Small intestine (tissue), 7 donors: ENCODE results near the gene SCARF2. TPM values are rescaled to one million over a fixed set of nuclear protein-coding genes. Genes with fewer than 3 reads are reported as not detected.

ENCODE experiments used
- DNase-seq, 2 donors: peaks; one replicate each; pipeline versions ENCODE4 v3.0.0 to v3.0.0-alpha.2; 2013
- FAIRE-seq: peaks from 2 replicates; lab custom pipeline; 2012; peaks lifted over from hg19 to GRCh38; lab: Jason Lieb, UNC
- H3K27ac ChIP-seq, 3 donors: one replicate each; pipeline ENCODE4 v1.5.1; 2013; ENCODE audit warnings: low read length in 2 of 3, mild to moderate bottlenecking in 2 of 3, control low read depth in 1 of 3, inconsistent platforms in 1 of 3, low read depth in 1 of 3, moderate library complexity in 1 of 3
- H3K27me3 ChIP-seq, 3 donors: one replicate each; pipeline ENCODE4 v1.6.1; 2013; ENCODE audit warnings: low read length in 3 of 3, inconsistent platforms in 1 of 3; ENCODE audit not compliant: control insufficient read depth in 3 of 3, insufficient read depth in 3 of 3
- H3K36me3 ChIP-seq, 3 donors: one replicate each; pipeline ENCODE4 v1.6.1; 2013; ENCODE audit warnings: low read length in 3 of 3, inconsistent platforms in 1 of 3, low read depth in 1 of 3, mild to moderate bottlenecking in 1 of 3, moderate library complexity in 1 of 3; ENCODE audit not compliant: control insufficient read depth in 3 of 3, insufficient read depth in 2 of 3
- H3K4me1 ChIP-seq, 3 donors: one replicate each; pipeline ENCODE4 v1.6.1; 2013; ENCODE audit warnings: low read length in 2 of 3, inconsistent platforms in 1 of 3, low read depth in 1 of 3, mild to moderate bottlenecking in 1 of 3, moderate library complexity in 1 of 3; ENCODE audit not compliant: control insufficient read depth in 3 of 3, insufficient read depth in 2 of 3
- H3K4me3 ChIP-seq, 3 donors: one replicate each; pipeline ENCODE4 v1.5.1; 2013; ENCODE audit warnings: low read length in 3 of 3, control low read depth in 1 of 3, inconsistent platforms in 1 of 3, low read depth in 1 of 3, mild to moderate bottlenecking in 1 of 3, moderate library complexity in 1 of 3
- H3K9me3 ChIP-seq, 2 donors: one replicate each; pipeline ENCODE4 v1.6.1; 2013; ENCODE audit warnings: low read depth in 1 of 2, low read length in 1 of 2; ENCODE audit not compliant: control insufficient read depth in 2 of 2, insufficient read depth in 1 of 2
- WGBS, 3 donors: extraction: QIAGEN DNeasy Blood & Tissue Kit; methylation state at CpG; one replicate each; pipeline ENCODE4 v1.1.7; 2013; 5-methylcytosine and 5-hydroxymethylcytosine counted together
- polyA plus RNA-seq, 4 donors: library from polyadenylated mRNA; stranded (reverse) in 3 of 4; unstranded in 1 of 4; fragments of 200-250 nt in 3 of 4; fragments of 120-200 nt in 1 of 4; gene quantifications; one replicate each; pipeline versions ENCODE4 v1.2.1 to v1.2.3, GENCODE V29; 2013
- donor health status: healthy with polysubstance abuse.
- donor health status: control.
- donor health status: control.
- donor health status: Bipolar disorder and iron deficiency.
- donor health status: healthy.

Gene SCARF2
- polyA plus RNA-seq, 4 donors = 0.22 to 3.1 (median 1.5) TPM

DNA sequence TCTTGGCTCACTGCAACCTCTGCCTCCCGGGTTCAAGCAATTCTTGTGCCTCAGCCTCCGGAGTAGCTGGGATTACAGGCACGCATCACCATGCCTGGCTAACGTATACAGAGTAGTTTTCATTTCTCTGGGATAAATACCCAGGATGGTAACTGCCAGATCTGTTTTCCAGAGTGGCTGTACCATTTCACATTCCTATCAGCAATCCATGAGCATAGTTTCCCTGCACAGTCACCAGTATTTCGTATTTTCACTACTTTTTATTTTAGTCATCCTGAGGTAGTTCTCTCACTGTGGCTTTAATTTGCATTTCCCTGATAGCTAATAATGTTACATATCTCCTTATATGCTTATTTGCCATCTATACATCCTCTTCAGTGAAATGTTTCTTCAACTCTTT lies 11.0 kb upstream of the SCARF2 start:
- Histone ChIP-seq H3K27ac (no peak overlapping the region), H3K36me3 (peaks cover 2 to 35% (median 3%) of the 10 kb centered on the region in 3 donors), H3K27me3 (no peaks in the 10 kb centered on the region), H3K4me1 (no peaks in the 10 kb centered on the region), H3K4me3 (no peak overlapping the region), H3K9me3 (no peaks in the 10 kb centered on the region)
- DNase-seq (no peak), FAIRE-seq (no peak)
- WGBS, 3 donors = 90 to 94% (median 93%) methylated on average over 5 of the region's 5 CpGs

DNA sequence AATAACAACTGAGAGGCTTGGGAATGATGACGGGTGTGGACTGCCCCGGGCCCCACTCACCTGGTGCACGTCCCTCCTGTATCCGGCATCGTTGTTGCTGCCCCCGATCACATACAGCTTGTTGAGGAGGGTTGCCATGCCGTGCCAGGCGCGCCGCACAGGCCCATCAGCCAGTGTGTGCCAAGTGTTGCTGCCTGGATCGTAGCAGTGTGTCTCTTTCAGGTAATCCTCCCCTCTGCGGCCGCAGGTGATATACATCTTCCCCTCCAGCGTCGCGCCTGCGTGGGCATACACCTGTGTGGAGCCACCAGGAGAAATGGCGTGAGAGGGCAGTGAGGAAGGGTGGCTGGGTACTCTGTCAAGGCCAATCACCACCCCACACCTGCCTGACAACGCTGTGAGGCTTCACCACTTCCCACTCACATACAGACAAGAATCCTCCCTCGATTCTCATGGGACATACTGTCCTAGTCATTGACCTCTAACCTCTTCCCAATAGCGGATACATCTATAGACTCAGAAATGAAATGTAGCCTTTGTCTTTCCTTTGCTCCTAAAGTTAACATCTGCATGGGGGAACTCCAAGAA lies 8.9 kb upstream of the SCARF2 start:
- DNase-seq = no peak

DNA sequence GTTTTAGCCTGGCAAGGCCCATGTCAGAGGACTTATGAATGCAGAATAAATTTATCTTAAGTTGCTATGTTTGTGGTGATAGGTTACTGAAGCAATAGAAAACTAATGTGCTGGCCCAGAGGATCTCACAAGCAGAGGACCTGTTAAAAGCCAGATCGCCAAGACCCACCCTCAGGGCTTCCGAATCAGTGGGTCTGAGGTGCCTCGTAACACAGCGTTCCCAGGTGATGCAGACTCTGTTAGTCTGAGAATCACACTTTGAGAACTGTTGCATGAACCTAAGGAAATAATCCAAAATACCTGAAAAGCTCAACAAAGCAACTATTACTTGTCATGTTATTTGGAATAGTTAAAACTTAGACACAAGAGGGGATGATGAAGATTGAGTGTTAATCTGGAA lies 6.7 kb upstream of the SCARF2 start:
- no peak overlapping the region for H3K4me3 ChIP-seq
- peaks cover 0 to 55% (median 3%) of the 10 kb centered on the region in 3 donors for H3K36me3 ChIP-seq
- H3K27ac ChIP-seq = no peak overlapping the region
- DNase-seq = no peak
- no peaks in the 10 kb centered on the region for H3K4me1 ChIP-seq
- 98% methylated on average over 4 of the region's 4 CpGs for whole genome bisulfite sequencing, 3 donors
- no peaks in the 10 kb centered on the region for H3K9me3 ChIP-seq
- FAIRE-seq = no peak
- H3K27me3 ChIP-seq = peaks cover 0 to 4% (median 0%) of the 10 kb centered on the region in 3 donors

More for the DNA sequence above, 8.9 kb upstream of the SCARF2 start:
- no peak overlapping the region for H3K4me3 ChIP-seq
- 92 to 95% (median 93%) methylated on average over 21 of the region's 21 CpGs for WGBS, 3 donors
- peaks cover 3 to 46% (median 4%) of the 10 kb centered on the region in 3 donors for H3K36me3 ChIP-seq
- no peak for FAIRE-seq
- H3K27me3 ChIP-seq = no peaks in the 10 kb centered on the region
- no peaks in the 10 kb centered on the region for H3K4me1 ChIP-seq
- H3K27ac ChIP-seq = no peak overlapping the region
- H3K9me3 ChIP-seq = no peaks in the 10 kb centered on the region

DNA sequence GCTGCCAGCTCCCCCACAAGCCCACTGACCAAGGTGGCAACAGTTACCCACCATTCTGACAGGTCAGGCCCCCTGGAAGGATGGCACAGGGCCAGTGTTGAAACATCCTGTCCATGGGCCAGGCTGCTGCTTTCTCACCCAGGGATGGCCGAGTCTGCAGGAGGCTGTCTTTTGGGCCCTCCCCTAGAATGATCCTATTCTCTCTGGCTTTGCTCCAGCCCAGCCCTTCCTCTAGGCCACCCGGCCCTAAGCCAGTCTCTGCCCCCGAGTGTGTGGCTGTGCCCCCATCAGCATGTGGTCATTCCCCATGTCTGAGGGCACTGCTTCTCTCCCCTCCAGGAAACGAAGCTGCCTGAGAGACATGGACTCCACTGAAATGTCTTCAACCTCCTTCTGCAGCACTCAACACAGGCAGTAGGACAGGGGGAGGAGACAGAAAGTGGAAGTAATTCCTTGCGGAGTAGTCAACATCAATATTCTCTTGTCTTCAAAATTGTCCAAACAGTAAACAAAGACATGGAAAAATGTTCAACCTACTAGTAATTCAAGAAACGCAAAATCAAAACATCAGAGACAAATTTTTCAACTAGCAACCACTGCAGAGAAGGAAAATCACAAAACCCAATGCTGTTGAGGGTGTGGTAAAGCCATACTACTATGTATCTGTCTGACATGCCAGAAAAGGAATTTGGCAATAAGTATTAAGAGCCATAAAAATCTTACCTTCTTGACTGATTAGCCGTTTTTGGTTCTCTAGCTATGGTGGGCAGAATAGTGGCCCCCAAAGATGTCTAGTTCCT lies 5.1 kb upstream of the SCARF2 start:
- no peaks in the 10 kb centered on the region for H3K9me3 ChIP-seq
- FAIRE-seq (no peak), DNase-seq (no peak)
- peaks cover 0 to 55% (median 3%) of the 10 kb centered on the region in 3 donors for H3K36me3 ChIP-seq
- peaks cover 0 to 19% (median 7%) of the 10 kb centered on the region in 3 donors for H3K27me3 ChIP-seq
- 65 to 83% (median 78%) methylated on average over 7 of the region's 7 CpGs for WGBS, 3 donors
- peaks cover 0 to 4% (median 0%) of the 10 kb centered on the region in 3 donors for H3K4me1 ChIP-seq
- no peak overlapping the region for H3K4me3 ChIP-seq
- H3K27ac ChIP-seq = no peak overlapping the region

DNA sequence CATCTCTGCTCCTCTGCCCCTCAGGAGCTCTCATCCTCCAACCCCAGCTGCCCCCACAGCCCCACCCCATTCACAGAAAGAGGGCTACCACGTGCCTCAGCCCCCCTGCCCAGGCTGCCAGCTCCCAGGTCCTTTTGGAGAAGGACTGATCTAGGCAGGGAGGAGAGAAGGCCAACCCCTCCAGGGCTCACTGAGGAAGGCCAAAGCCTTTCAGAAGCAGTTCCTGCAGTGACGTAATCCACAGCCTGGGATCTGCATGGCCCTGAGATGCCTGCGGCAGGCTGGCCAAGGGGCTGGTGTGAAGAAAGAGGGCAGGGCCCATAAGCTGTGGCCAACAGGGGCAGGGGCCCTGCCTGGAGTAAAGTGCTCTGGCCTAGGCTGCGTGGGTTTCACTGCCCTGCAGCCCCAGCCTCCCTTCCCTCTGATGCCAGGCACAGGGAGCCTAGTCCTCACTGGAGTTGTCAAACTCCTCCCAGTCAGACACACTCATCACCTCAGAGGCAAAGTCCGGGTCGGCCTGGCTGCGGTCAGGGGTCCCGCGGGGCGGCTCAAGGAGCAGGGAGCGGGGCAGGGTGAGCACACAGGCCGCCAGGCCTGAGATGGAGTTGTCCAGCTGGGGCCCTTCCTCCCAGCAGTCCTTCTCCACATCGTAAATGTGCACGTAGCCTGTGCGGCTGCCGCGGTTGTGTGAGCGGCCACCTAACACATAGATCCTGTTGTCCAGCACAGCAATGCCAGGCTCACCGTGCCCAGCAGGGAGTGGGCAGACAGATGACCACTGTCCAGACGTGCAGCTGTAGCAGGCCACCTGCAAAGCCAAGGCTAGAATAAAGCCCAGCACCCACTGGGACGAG lies 4.2 kb upstream of the SCARF2 start:
- FAIRE-seq (no peak), DNase-seq (no peak)
- peaks cover 0 to 9% (median 0%) of the 10 kb centered on the region in 3 donors for H3K4me1 ChIP-seq
- H3K9me3 ChIP-seq = no peaks in the 10 kb centered on the region
- no peak overlapping the region for H3K4me3 ChIP-seq
- WGBS, 3 donors = 78 to 89% (median 82%) methylated on average over 21 of the region's 21 CpGs
- H3K27ac ChIP-seq = no peak overlapping the region
- H3K36me3 ChIP-seq = peaks cover 0 to 55% (median 3%) of the 10 kb centered on the region in 3 donors
- H3K27me3 ChIP-seq = peaks cover 0 to 25% (median 10%) of the 10 kb centered on the region in 3 donors

DNA sequence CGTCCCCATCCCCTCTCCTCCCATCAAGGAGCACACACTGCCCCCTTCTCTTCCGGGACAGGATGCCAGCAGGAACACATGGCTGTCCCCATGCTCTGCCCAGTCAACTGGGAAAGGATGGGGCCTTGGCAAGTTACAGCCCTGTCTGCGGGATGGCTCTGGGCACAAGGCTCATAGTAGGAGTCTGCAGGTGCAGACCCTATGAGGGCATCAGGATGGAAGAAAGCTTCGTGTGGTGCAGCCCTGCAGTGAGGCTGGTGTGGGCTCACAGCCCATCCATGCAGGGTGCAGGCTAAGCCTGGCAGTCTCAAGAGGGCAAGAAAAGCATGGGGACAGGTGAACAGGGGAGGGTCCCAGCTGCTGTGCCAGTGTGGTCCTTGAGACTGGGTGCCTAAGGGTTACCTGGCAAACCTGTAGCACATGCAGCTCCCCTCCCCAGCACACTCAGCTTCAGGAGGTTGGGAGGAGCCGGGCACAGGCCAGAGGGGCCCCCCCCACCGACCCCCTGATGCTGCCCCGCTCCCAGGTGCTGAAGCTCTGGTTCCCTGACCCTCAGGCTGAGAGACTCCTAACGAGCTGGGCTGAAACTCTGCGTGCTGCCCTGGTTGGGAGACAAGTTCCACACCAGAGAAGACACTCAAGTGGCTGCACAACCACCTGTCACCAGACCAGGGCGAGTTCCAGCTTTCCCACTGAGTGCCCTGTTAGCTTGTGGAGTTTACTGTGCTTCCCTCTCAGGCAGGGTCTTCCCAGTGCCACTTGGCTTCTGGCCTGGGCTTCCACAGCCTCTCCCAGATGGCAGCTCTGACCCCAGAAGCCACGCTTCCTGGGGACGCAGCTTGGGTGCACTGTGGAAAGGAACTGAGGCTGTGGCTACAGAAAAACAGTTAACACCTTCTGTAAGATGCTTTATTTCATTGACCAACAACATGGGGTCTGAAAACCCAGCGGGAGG lies 3.3 kb upstream of the SCARF2 start:
- Histone ChIP-seq H3K27me3 (peaks cover 8 to 32% (median 13%) of the 10 kb centered on the region in 3 donors), H3K27ac (no peak overlapping the region), H3K4me1 (peaks cover 0 to 15% (median 0%) of the 10 kb centered on the region in 3 donors), H3K36me3 (peaks cover 0 to 48% (median 3%) of the 10 kb centered on the region in 3 donors), H3K4me3 (no peak overlapping the region), H3K9me3 (no peaks in the 10 kb centered on the region)
- 77 to 83% (median 81%) methylated on average over 13 of the region's 13 CpGs for WGBS, 3 donors
- no peak for DNase-seq
- no peak for FAIRE-seq

DNA sequence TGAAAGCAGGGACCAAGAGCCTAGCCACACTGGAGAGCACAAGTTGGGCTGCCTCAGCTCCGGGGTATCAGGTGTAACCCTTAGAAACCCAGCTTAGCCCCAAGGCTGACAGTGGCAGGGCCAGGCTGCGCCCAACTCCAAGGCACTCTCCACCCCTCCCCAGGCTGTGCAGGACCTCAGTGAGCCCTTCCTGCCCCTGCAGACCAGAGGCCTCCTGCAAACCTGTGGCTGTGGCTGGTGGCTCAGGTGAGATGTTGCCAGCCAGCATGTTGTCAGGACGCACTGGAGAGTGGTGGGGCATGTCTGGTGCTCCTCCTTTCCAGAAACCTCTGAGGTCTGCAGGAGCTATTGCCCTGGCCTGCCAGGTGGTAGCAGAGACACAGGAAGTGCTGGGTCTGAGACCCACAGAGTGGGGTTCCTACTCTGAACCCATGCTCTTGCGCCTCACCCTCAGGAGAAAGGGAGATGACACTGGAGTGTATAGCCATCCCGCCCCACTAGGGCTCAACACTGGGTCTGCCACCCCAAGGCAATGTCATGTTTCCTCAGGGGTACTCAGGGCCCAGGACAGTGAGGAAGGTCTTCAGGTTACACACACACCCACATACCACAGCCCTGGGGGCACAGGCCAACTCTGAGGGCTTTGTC lies 2.4 kb upstream of the SCARF2 start:
- Histone ChIP-seq H3K4me3 (no peak overlapping the region), H3K9me3 (no peaks in the 10 kb centered on the region), H3K27me3 (peaks cover 14 to 41% (median 15%) of the 10 kb centered on the region in 3 donors), H3K4me1 (peaks cover 0 to 21% (median 0%) of the 10 kb centered on the region in 3 donors), H3K27ac (no peak overlapping the region), H3K36me3 (peaks cover 0 to 43% (median 3%) of the 10 kb centered on the region in 3 donors)
- FAIRE-seq (no peak), DNase-seq (no peak)
- 92 to 95% (median 93%) methylated on average over 5 of the region's 5 CpGs for WGBS, 3 donors
